ENCODE measurements around the gene MCM3AP.
"Not testable (repeated sequence)": the region's sequence is repeated elsewhere in the genome, so short reads cannot be mapped to it uniquely, and the experiment has no call there.

Gene MCM3AP

DNA sequence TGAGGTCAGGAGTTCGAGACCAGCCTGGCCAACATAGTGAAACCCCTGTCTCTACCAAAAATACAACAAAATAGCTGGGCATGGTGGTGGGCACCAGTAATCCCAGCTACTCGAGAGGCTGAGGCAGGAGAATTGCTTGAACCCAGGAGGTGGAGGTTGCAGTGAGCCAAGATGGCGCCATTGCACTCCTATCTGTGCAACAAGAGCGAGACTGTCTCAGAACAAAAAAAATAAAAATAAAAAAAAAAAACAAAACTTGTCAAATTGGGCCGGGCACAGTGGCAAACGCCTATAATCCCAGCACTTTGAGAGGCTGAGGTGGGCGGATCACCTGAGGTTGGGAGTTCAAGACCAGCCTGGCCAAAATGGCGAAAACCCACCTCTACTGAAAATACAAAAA, 24.8 kb upstream of the MCM3AP start:
- DNase-seq = not testable (repeated sequence)

GRCh38 chr21:46308431-46308830, 23.0 kb upstream of the MCM3AP start:
- no peak for DNase-seq

- DNase-seq = no peak
Measured at GRCh38 chr21:46307625-46308024, 22.2 kb upstream of the MCM3AP start.

- no peak for DNase-seq
Measured at GRCh38 chr21:46304955-46305354, 19.5 kb upstream of the MCM3AP start.

- DNase-seq = no peak
Measured at GRCh38 chr21:46304437-46304836, 19.0 kb upstream of the MCM3AP start.

DNA sequence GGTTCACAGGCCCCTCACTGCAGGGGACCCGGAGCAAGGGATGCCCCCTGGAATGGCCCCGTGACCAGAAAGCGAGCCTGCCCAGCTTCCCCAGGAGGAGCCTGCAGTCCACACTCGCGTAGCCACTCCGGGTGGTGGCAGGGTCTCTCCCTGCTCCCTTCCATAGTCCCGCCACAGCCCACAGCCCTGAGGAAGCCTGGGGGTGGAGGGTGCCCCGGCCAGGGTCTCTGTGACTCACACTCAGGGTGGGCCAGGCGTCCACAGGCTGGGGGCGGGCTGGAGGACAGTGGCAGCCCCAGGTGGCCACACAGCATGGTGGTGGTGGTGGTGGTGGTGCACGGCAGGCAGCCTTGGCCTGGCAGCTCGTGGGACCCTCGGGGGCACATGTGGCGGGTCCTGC, 16.3 kb upstream of the MCM3AP start:
- DNase-seq = no peak

DNA sequence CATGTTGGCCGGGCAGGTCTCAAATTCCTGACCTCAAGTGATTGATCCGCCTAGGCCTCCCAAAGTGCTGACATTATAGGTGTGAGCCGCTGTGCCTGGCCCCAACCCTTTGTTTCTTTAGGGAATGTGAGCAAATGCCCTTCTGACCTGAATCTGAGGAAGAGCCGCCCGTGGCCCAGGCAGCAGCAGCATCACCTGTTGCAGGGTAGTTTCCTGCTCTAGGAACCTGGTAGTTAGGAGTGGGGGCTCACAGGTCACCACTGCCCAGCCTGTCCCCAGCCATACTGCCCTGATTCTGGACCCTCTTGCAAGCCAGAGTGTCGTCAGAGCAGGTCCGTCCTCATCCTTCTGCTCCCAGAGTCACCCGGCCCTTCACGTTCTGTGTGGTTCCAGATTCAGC, 13.8 kb upstream of the MCM3AP start:
- no peak for DNase-seq

GRCh38 chr21:46297338-46298271, 12.2 kb upstream of the MCM3AP start:
- no peak for DNase-seq

DNA sequence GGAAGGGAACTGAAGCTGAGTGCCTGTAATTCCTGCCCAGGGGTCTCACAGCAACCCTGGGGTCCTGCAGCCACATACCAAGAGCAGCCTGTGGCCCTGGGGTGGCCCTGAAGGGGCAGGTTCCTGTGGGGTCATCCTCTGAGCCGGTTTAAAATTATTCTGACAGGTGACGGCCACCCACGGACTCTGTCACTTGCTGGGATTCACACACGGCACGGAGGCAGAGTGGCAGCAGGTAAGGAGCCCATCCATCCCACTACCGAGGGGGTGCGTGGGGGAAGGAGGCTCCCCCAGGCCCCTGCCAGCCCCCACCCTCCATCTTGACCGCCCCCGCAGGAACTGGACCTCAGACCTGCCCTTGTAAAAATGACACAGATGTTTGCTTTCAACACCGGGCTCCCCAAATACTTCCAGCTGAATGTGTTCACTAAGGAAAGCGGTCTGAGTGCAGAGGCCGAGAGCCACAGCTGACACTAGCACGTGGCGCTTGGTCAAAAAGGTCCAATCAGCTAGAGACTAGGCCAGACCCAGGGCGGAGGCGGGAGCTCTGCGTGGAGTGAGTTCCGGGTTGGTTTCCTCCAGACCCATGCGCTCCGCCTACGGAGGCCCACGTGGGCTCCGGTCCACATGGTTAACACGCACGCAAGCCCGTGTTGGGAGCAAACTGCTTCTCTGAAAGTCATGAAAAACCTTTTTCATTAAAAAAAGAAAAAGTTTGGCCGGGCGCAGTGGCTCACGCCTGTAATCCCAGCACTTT, 10.8 kb upstream of the MCM3AP start:
- no peak for DNase-seq

DNA sequence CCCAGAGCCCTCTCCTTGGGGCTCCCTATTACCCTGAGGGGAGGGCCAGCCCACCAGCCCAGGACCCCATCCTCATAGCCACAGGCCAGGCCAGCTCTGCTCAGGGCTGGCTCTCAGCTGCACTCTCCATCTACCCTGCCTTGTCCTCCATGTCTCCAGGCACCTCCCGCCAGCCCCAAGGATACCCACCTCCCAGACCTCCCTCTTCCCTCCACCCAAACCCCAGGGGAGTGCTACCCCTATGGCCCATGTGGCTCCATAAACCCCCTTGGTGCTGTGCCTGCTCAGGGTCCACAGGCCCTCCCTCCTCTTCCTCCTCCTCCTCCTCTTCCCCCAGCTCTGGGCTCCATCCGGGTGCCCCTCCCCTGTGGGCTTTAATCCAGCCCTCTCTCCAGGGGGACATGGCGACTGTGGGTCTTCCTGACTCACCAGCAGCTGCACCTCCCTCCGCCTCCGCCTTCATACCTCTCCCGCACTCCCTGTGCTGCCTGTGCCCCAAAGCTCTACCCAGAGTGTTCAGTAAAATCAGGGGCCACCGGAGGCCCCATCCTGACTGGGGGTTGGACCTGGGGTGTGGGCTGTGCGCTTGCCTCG, 9.9 kb upstream of the MCM3AP start:
- no peak for DNase-seq

DNA sequence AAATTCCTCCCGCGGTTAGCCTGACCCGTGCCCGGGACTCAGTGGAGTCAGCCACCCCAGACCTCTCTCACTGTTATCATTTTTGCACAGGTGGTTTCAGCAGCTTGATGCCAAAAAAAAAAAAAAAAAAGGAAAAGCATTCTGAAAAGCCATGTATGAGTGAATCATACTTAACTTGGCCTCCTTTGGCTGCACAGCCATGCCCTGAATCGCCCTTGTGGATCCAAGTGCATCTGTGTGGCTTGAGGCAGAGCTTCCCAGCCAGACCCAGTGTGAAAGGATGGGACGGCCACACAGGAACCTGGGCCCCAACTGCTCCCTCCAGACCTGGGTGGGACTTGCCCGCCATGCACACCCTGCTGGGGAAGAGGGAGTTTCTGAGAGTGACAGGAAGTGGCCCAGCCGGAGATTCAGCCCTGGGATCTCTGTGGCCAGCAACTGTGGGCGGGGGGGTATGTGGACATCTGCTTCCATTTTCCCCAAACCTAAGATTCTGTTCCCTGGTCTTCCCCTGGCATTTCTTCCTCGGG, 9.3 kb upstream of the MCM3AP start:
- no peak for DNase-seq

DNA sequence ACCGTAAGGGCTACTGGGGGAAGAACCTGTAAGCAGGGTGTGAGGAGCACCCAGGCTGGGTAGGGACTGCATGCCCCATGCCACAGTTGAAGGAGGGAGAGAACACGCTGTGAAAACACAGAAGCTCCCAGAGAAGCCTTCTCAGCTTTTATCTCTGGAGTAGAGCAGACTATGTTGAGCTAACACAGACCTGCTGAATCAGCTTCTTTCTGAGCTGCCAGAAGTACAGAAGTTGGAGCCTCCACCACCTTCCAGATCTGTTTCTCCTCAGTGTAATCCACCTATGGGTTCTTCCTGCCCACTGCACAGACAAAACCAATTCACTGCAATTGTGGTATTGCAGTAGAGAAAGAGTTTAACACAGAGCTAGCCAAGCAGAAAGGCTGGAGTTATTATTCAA, 6.2 kb upstream of the MCM3AP start:
- no peak for DNase-seq

- no peak for DNase-seq
Measured at GRCh38 chr21:46289655-46290179, 4.3 kb upstream of the MCM3AP start.

DNA sequence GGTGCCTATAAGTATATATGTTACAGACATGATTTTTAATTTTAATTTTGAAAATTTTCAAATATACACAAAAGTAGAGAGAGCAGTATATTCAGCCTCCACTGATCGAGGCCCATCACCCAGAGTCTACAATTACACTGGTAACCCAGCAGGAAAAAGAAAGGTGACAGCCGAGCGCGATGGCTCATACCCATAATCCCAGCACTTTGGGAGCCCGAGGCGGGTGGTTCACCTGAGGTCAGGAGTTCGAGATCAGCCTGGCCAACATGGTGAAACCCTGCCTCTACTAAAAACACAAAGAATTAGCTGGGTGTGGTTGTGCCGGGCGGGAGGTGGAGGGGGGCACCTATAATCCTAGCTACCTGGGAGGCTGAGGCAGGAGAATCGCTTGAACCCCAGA, 2.1 kb upstream of the MCM3AP start:
- DNase-seq = no peak

- no peak for DNase-seq
Measured at GRCh38 chr21:46286648-46287002, 1.2 kb upstream of the MCM3AP start.

DNA sequence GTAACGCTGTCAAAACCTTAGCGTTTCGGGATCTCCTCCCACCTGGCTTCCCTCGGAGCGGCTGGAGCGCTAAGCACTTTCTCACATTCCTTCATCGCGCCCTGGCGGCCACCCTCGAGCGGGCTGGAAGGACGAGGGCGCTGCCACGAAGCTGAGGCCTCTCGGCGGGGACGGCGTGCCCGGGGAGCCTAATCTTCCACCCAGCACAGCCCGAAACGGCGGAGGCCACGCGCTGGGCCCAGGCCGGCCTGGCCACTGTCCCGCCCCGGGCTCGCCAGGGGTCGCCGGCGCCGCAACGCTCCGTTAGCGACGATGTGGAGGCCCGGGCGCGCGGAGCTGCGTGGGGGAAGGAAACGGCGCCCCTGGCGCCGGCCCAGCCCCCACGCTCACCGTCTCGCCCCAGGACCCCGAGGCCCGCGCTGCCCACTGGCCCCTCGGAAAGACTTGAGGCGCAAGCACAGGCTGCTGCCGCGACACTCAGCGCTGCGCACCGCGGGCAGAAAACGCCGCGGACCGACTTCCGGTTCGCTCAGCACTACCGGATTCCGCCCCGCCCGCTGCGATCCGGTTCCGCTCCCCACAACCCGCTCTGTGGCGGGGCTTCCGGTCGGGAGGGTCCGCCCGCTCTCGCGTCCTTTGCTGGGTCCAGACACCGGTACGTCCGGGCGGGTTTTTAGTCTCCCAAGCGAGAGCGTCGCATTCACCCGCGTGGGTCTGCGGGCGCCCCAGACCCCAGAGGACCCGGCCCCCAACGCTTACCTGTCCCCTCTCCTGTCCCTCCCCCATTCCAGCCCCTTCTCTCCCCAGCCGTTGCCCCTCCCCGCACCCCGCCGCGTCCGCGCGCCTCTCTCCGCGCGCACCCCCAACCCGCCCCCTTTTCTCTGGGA, 593 bp upstream of the MCM3AP start, which contains the start of gene YBEY:
TSS of gene YBEY (plus strand) at position 582 of the 887 bp plus-strand sequence. CDS start 572 bp downstream, outside the sequence.
- DNase-seq = peak; percentile 85 to 93

DNA sequence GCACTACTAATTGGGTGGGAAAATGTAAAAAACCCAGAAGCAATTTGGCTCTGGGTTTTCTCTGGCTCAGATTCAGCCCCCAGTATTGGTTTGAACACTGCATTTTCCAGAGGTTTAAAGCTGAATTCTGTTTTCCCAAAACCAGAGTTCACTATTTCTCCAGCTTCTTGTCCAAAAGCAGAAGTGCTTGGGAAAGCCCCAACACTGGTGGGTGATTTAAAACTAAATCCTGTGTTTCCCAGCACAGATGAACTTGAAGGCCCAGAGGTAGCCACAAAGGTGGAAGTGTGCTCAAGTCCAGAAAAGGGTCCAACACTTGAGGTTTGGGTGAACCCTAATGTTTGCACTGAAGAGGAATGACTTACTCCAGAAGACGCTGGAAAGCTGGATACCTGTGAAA, 678 bp downstream of the MCM3AP start:
- no peak for DNase-seq

DNA sequence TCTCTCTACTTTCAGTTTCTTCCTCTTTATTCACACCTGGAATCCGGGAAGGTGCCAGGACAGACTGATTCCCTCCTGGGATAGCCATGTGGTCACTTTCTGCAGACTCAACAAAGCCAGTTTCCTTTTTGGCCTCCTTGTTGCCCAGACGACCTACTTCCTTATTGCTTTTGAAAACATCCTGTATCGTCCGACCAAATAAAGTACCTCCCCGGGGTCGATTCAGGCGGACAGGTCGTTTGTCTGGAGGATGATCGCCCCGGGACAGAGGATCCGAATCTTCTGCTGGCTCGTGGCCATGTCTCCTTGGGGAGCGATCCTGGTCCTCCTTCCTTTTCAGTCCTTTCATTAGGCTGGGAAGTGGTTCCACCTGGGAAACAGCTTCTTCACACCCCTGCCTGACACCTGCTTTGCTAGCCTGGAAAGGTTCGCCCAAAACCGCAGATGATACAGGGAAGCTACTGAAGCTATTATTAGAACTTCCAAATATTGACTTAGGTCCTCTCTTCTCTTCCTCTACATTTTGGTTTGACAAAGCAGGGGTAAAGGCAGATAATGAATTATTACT, 1.2 kb downstream of the MCM3AP start:
- no peak for DNase-seq

- no peak for DNase-seq
Measured at GRCh38 chr21:46274797-46275390, 10.5 kb downstream of the MCM3AP start.

DNA sequence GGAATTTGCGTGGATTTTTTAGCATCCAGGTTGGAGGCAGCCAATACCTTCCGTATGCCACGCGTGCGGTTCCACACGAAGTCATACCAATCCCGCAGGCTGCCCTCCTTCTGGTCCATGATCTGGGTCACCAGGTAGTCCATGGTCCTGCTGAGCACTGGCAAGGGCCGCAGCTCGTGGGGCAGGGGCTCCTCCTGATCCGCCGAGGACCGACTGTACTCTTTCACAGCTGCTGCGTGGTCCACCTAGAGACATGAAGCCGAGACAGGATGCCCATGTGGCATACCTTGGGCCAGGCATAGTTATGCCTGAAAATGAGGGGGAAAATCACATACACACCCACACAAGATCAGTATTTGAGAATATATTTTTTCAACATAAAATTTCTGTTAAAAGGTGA, 12.1 kb downstream of the MCM3AP start:
- no peak for DNase-seq

DNA sequence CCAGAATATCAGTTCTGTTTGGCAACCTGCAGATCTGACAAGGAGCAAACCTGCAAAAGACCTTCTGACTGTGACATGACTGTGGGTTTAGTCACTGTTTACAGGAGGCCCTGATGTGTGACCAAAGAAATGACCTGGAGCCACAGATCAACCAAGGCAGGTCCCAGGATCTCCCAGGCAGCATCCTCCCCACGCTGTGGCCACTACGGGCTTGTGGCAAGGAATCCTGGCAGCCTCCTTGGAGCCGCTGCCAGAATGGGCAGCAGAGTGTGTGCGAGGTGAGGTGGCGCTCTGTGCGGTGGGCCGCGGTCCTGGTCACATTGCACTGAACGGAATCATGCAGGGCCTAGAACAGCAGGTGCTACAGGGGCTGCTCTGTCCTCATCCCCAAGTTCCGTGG, 15.9 kb downstream of the MCM3AP start:
- DNase-seq = no peak

Measured in NCI-H524 (cell line).